Measurements from ENCODE around the gene CISD3. TPM values are rescaled to one million over a fixed set of nuclear protein-coding genes. Genes with fewer than 3 reads are reported as not detected.

Gene CISD3
- total and polyA plus RNA-seq, 2 donors (not counting 1 experiment from before 2014, with no cell fraction given) = 5.0 to 11.3 TPM

DNA sequence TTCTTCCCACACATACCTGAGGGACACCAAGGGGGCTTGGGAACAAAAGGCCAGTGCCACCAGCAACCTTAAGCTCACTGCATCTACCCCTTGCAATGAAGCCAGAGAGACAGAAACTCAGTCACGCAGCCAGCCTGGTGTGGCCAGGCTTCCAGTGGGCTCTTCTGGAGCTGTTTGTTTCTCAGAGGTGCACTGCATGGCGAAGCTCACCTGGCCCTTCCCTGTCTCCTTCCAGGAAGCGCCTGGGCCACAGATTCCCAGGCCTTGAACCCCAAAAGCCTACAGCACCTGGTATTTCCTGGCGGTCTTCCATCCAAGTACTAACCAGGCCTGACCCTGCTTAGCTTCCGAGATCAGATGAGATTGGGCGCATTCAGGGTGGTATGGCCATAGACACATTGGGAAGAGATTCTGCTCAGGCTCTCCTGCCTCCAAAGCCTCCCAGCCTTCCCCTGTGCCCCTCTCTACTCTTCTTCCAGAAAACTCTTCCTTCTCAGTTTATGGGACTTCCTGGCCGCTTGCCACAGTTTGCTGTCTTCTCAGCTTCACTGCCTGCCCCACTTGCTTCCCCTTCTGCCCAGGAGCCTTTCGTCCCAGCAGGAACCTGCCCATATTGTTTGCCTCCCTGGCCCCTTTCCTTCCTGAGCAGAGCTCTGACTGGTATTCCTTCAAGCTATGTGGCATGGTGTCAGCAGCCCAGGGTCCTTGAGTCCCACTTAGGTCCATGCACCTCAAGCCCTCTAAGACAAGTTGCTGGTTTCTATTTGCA lies 1.6 kb downstream of the CISD3 start:
- peak overlapping the region; percentile 87 for H3K4me3 Mint-ChIP-seq
- H3K36me3 ChIP-seq (replicated peaks in 1 of 2; ENCODE audit: control extremely low read depth in 1 of 2, control insufficient read depth in 1 of 2, extremely low read depth in 1 of 2, insufficient read depth in 2 of 2, low read length in 1 of 2) = peaks cover 0 to 2% of the 10 kb centered on the region in 2 experiments
- peaks cover 7% of the 10 kb centered on the region for H4K20me1 ChIP-seq (ENCODE audit: control insufficient read depth, insufficient read depth, low read length, poor library complexity, severe bottlenecking)
- no peaks in the 10 kb centered on the region for H3K27me3 ChIP-seq (replicated peaks in 1 of 4; ENCODE audit: control extremely low read depth in 1 of 4, control insufficient read depth in 3 of 4, insufficient read depth in 4 of 4, low read length in 3 of 4)
- 84% methylated on average over 8 of the region's 8 CpGs for WGBS (ENCODE audit: insufficient coverage)
- H3K4me3 ChIP-seq (ENCODE audit: control extremely low read depth in 1 of 5, extremely low read depth in 1 of 5, insufficient read depth in 1 of 5, low read depth in 2 of 5, low read length in 4 of 5) = no peak overlapping the region
- peaks cover 56% of the 10 kb centered on the region for H3K4me1 Mint-ChIP-seq
- peaks cover 32 to 57% of the 10 kb centered on the region in 2 donors for H3K4me1 ChIP-seq (ENCODE audit: control insufficient read depth in 2 of 2, insufficient read depth in 2 of 2, low read length in 2 of 2)
- no peaks in the 10 kb centered on the region for H3K9me3 Mint-ChIP-seq (ENCODE audit: insufficient read depth)
- no peaks in the 10 kb centered on the region for H3K79me2 ChIP-seq (ENCODE audit: control insufficient read depth, insufficient read depth, low read length)
- POLR2A ChIA-PET = interaction anchor here (0.6 to 1.3 kb wide), 4 partner anchors 11 to 173 kb away, joined by 3 to 11 read pairs (median 3); partner anchors contain the start of gene MLLT6
- H3K27me3 Mint-ChIP-seq = no peaks in the 10 kb centered on the region
- intact Hi-C loops (cut with micrococcal nuclease) = no loop called here
- H3K27ac ChIP-seq (ENCODE audit: low read length in 2 of 2) = peak overlapping the region in 1 of 2 donors; percentile 79
- H3K9me3 ChIP-seq (ENCODE audit: control extremely low read depth in 1 of 3, control insufficient read depth in 2 of 3, insufficient read depth in 1 of 3, low read length in 2 of 3) = peaks cover 0 to 13% (median 0%) of the 10 kb centered on the region in 3 donors
- CTCF ChIA-PET = interaction anchor here (0.6 to 6.4 kb wide), 10 partner anchors 10 to 239 kb away, joined by 3 to 54 read pairs (median 4); partner anchors contain the start of genes EPOP and PSMB3
- H2AFZ ChIP-seq (ENCODE audit: insufficient read depth, low read depth, low read length, poor library complexity, severe bottlenecking) = no peak overlapping the region
- H3K27ac Mint-ChIP-seq = peak overlapping the region; percentile 75
- H3K4me2 ChIP-seq (replicated peaks; ENCODE audit: low read depth, low read length, poor library complexity, severe bottlenecking) = peak overlapping the region; percentile 93
- H3K9ac ChIP-seq (ENCODE audit: low read length) = no peak overlapping the region
- TF ChIP-seq, protein P1, sequence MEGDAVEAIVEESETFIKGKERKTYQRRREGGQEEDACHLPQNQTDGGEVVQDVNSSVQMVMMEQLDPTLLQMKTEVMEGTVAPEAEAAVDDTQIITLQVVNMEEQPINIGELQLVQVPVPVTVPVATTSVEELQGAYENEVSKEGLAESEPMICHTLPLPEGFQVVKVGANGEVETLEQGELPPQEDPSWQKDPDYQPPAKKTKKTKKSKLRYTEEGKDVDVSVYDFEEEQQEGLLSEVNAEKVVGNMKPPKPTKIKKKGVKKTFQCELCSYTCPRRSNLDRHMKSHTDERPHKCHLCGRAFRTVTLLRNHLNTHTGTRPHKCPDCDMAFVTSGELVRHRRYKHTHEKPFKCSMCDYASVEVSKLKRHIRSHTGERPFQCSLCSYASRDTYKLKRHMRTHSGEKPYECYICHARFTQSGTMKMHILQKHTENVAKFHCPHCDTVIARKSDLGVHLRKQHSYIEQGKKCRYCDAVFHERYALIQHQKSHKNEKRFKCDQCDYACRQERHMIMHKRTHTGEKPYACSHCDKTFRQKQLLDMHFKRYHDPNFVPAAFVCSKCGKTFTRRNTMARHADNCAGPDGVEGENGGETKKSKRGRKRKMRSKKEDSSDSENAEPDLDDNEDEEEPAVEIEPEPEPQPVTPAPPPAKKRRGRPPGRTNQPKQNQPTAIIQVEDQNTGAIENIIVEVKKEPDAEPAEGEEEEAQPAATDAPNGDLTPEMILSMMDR (IDR thresholded peaks at IDR 0.05) = no peak
- no peak for TF ChIP-seq EZH2 (IDR thresholded peaks at IDR 0.05; ENCODE audit: borderline replicate concordance, insufficient read depth, low read depth, low read length, poor library complexity, severe bottlenecking)
- DNase-seq (no peak), ATAC-seq (ENCODE audit: low read depth) (no peak)
